T-helper 1 cell treated with Interleukin-12 subunit alpha and Interleukin-12 subunit beta and Interleukin-4 antibody, amounts not matched to agents 30 μg/mL and 1 μg/mL, for 36 hours (primary cell): Measurements from ENCODE around the gene P2RX1.

Experiments
- H3K27ac Mint-ChIP-seq: one replicate; pipeline ENCODE4 v1.8.0; 2021; ENCODE audit warnings: mild to moderate bottlenecking, mixed read lengths
- H3K27me3 Mint-ChIP-seq: one replicate; pipeline ENCODE4 v1.8.0; 2021; ENCODE audit warnings: low read depth, mixed read lengths
- H3K36me3 Mint-ChIP-seq: one replicate; pipeline ENCODE4 v1.8.0; 2021; ENCODE audit warnings: low read depth, mixed read lengths
- H3K4me1 Mint-ChIP-seq: one replicate; pipeline ENCODE4 v1.8.0; 2021; ENCODE audit warnings: low read depth, mixed read lengths
- H3K4me3 Mint-ChIP-seq: one replicate; pipeline ENCODE4 v1.8.0; 2021; ENCODE audit warnings: mild to moderate bottlenecking, moderate library complexity, mixed read lengths
- H3K9me3 Mint-ChIP-seq: one replicate; pipeline ENCODE4 v1.8.0; 2021; ENCODE audit warnings: mixed read lengths

P2RX1 gene

DNA sequence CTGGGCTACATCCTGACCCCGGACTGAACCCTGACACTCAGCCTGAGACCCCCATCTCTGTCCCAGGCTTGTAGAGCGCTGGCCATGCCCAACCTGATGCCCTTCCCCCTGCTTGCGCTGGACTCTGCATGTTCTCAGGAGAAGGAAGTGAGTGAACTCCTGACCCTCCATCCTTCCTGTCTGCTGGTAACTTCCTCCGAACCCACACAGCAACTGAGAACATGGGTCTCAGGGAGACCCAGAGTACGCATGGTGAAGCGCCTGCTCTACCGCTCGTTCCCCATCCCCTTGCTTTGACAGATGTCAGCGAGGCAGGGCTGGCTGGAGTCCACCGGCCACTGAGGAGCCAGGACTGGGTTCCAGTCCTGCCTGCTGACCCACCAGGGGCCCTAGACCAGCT, 29.5 kb downstream of the P2RX1 start:
- Mint-ChIP-seq H3K4me1 (peaks cover 22% of the 10 kb centered on the region), H3K27ac (peak overlapping the region; percentile 63), H3K9me3 (no peaks in the 10 kb centered on the region), H3K27me3 (peaks cover 8% of the 10 kb centered on the region), H3K4me3 (peak overlapping the region; percentile 45), H3K36me3 (peaks cover 2% of the 10 kb centered on the region)

DNA sequence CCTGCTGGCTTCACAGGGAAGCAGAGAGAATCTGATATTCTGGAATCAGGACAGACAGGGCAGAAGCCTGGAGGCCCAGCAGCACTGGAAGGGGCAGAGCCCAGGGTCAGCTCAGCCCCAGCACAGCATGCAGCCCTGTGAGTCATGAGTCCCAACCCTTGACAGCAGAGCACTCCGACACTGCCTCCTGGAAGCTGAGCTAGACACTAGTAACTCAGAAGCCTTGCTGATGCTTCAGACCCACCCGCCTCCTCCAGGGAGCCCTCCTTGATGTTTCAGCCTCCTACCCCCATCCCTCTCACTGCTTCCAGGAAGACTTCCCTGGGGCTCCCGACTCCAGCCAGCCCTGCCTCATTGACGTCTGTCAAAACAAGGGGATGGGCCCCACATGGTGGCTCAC, 30.3 kb downstream of the P2RX1 start:
- H3K4me1 Mint-ChIP-seq = peaks cover 15% of the 10 kb centered on the region
- H3K27me3 Mint-ChIP-seq = no peaks in the 10 kb centered on the region
- peak overlapping the region; percentile 63 for H3K27ac Mint-ChIP-seq
- no peaks in the 10 kb centered on the region for H3K9me3 Mint-ChIP-seq
- H3K4me3 Mint-ChIP-seq = no peak overlapping the region
- peaks cover 2% of the 10 kb centered on the region for H3K36me3 Mint-ChIP-seq

DNA sequence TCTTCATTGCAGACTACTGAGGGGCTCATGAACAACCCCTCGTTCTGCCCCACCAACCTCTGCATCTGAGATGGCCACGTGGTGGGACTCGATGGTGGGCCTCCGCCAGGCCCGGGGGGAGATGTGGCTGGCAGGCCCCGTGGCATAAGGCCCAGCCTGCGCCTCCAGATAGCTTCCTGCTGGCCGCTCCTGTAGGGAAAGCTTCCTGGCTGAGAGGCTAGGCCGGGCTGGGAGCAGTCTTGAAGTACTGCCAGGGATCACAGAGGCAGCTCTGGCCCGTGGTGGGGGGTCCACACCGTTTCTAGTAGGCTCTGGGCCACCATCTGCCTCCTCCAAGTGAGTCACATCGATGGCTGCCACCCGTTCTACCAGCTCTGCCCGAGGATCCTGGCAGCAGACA, 31.0 kb downstream of the P2RX1 start:
- Mint-ChIP-seq H3K27ac (no peak overlapping the region), H3K27me3 (no peaks in the 10 kb centered on the region), H3K9me3 (no peaks in the 10 kb centered on the region), H3K36me3 (peaks cover 2% of the 10 kb centered on the region), H3K4me3 (no peak overlapping the region), H3K4me1 (peaks cover 15% of the 10 kb centered on the region)

DNA sequence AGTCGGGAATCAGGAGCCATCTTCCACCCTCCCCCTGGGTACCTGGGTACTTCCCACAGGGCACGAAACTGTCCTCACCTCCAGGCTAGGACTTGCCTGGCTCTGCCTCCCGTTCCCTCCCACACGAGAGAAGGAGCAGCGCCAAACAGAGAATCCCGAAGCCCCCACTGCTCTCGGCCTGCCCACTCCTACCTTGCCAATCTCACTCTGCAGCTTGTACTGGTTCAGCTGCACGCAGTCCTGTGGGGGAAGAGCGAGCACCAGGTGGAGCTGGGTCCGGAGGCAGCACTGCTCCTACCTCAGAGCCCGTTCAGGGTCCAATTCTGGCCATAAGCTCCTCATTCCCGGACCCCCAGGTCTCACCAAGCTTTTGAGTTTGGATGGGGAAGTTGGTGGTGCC, 32.1 kb downstream of the P2RX1 start:
- Mint-ChIP-seq H3K27ac (no peak overlapping the region), H3K9me3 (no peaks in the 10 kb centered on the region), H3K27me3 (no peaks in the 10 kb centered on the region), H3K4me1 (peaks cover 15% of the 10 kb centered on the region), H3K4me3 (no peak overlapping the region), H3K36me3 (peaks cover 2% of the 10 kb centered on the region)

DNA sequence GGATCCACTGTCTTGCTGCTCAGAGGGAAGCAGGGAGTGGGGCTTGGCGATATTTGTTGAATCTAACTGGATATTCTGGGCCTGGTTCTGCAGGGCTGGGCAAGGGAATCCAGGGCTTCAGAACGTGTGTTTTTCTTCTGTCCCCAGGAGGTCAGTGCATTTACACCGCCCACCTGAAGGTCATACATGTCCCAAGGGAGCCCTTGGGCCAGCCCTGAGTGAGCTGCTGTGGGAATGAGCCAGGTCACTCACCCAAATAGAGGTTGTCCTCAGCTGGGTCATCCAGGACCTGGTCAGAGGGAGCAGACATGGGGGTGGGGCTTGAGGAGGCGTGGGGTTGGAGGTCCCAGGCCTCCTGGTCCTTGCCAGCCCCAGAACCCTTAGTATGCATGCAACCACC, 34.0 kb downstream of the P2RX1 start:
- peaks cover 14% of the 10 kb centered on the region for H3K4me1 Mint-ChIP-seq
- peaks cover 2% of the 10 kb centered on the region for H3K36me3 Mint-ChIP-seq
- H3K27ac Mint-ChIP-seq = no peak overlapping the region
- H3K27me3 Mint-ChIP-seq = no peaks in the 10 kb centered on the region
- no peaks in the 10 kb centered on the region for H3K9me3 Mint-ChIP-seq
- no peak overlapping the region for H3K4me3 Mint-ChIP-seq

DNA sequence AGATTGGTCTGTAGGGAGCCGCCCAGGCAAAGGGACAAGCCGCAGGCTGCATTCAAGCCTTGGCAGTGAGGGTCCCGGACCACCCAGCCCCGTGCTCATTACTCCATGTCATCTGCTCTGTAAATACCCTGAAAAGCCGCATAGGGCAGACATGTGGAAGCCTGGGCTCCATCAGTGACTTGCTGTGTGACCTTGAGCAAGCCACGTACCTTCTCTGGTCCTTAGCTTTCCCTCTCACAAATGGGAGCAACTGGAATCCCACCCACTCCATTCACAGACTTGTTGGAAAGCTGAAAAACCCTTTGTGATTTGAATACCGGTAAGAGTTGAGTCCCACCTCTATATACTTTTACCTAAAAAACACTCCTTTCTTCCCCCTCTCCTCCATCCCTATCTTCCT, 35.3 kb downstream of the P2RX1 start:
- Mint-ChIP-seq H3K9me3 (no peaks in the 10 kb centered on the region), H3K4me1 (peaks cover under 1% of the 10 kb centered on the region), H3K27me3 (no peaks in the 10 kb centered on the region), H3K4me3 (no peak overlapping the region), H3K27ac (no peak overlapping the region), H3K36me3 (peaks cover 2% of the 10 kb centered on the region)

DNA sequence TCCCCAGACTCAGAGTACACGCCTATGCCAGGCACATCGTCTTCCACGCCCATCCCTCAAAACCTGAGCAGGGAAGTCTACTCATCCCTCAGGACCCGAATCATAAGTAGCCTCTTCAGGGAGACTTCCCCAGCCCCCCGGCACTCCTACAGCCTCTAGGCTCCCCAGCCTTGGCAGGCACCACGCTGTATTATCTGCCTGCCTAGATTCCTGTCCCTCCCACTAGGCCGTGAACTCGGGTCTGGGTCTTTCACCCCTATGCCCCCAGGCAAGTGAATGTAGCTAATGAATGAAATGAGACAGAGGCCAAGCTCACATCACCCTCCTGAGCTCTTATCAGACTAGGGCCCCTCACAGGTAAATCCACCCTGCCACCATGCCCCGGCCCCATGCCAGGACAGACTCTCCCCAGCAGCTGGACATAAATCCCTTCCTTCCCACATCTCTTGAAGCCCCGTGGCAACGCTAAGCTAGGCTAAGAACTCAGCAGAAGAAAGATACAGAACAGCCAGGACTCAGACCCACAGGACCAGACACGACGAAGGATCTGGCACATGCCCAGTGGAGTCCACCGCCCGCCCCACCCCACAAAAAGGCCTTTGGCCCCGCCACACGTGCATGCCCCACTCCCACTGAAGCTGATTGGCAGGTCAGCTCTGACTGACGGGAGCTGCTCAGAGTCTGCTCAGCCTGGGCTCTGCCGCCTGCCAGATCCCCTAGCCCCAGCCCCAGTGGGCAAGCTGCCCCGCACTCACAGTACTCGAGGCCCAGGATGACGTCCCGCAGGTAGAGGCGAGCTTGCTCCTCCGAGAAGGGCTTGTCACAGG, 36.5 kb downstream of the P2RX1 start:
- no peak overlapping the region for H3K27ac Mint-ChIP-seq
- H3K36me3 Mint-ChIP-seq = peaks cover 2% of the 10 kb centered on the region
- no peaks in the 10 kb centered on the region for H3K27me3 Mint-ChIP-seq
- H3K4me1 Mint-ChIP-seq = no peaks in the 10 kb centered on the region
- H3K4me3 Mint-ChIP-seq = no peak overlapping the region
- no peaks in the 10 kb centered on the region for H3K9me3 Mint-ChIP-seq

DNA sequence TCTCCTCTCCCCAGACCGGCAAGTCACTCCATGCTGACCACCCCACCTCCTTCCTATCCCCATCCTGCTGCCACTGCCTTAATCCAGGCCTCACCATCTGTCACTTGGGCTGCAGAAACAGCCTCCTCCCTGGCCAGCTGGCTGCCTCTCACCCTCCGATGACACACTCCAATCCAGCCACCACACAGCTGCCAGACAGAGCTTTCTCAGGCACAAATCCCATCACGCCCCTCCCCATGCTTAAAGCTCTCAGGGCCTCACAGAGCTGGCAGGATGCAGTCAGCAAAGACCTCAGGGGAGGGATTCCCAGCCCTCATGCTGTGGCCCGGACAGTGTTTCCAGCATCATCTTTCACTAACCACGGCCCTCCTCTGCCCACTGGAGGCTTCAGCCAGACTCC, 37.1 kb downstream of the P2RX1 start:
- no peak overlapping the region for H3K4me3 Mint-ChIP-seq
- H3K27ac Mint-ChIP-seq = no peak overlapping the region
- H3K27me3 Mint-ChIP-seq = no peaks in the 10 kb centered on the region
- H3K9me3 Mint-ChIP-seq = no peaks in the 10 kb centered on the region
- H3K4me1 Mint-ChIP-seq = no peaks in the 10 kb centered on the region
- H3K36me3 Mint-ChIP-seq = peaks cover 2% of the 10 kb centered on the region

DNA sequence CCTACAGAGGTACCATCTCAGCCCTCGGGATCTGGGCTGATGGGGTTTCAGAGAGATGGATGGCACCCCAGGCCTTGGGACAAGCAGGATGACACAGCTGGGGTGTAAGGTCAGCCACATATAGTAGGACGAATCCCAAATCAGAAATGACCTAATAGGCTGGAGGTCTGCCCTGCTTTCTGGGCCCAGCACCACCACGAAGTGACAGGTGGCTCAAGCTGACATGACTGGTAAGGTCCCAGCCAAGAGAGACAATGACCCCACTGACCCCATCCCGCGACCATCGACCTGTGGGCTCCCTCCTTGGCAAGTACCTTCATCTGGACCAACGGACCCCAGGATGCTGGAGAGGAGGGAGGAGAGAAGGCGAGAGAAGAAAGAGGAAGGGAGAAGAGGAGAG, 39.0 kb downstream of the P2RX1 start:
- H3K4me3 Mint-ChIP-seq = no peak overlapping the region
- H3K36me3 Mint-ChIP-seq = peaks cover 1% of the 10 kb centered on the region
- no peaks in the 10 kb centered on the region for H3K4me1 Mint-ChIP-seq
- H3K9me3 Mint-ChIP-seq = no peaks in the 10 kb centered on the region
- no peaks in the 10 kb centered on the region for H3K27me3 Mint-ChIP-seq
- H3K27ac Mint-ChIP-seq = no peak overlapping the region

DNA sequence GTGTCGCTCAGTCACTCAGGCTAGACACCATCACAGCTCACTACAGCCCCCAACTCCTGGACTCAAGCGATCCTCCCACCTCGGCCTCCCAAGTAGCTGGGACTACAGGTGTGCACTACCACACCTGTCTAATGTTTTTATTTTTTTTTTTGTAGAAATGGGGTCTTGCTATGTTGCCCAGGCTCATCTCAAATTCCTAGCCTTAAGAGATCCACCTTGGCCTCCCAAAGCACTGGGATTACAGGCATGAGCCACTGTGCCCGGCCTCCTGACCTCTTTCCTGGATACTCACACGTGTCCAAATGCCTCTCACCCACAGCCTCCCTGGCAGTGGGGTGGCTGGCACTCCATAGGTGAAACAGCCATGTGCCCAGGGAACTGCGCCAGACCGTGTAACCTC, 40.9 kb downstream of the P2RX1 start:
- Mint-ChIP-seq H3K27me3 (no peaks in the 10 kb centered on the region), H3K9me3 (no peaks in the 10 kb centered on the region), H3K36me3 (peaks cover 1% of the 10 kb centered on the region), H3K4me1 (peaks cover 4% of the 10 kb centered on the region), H3K4me3 (no peak overlapping the region), H3K27ac (no peak overlapping the region)

DNA sequence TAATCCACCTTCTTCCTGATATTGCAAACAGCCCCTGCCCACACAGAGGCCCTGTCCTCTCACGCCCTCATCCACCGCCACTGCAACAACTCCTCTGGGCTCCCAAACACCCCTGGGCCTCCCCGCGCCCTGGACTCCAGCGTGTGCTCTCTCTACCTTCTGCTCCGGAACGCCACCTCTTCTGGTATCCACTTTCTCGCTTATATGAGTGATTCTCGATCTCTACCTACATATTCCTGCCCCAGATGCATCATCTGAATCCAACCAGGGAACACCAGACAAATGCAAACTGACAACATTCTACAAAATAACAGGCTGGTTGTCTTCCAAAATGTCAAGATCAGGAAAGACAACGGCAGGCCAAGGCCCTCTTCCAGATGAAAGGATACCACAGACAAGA, 42.4 kb downstream of the P2RX1 start:
- Mint-ChIP-seq H3K4me1 (peaks cover 4% of the 10 kb centered on the region), H3K27me3 (no peaks in the 10 kb centered on the region), H3K9me3 (no peaks in the 10 kb centered on the region), H3K27ac (no peak overlapping the region), H3K4me3 (no peak overlapping the region), H3K36me3 (peaks cover 1% of the 10 kb centered on the region)

DNA sequence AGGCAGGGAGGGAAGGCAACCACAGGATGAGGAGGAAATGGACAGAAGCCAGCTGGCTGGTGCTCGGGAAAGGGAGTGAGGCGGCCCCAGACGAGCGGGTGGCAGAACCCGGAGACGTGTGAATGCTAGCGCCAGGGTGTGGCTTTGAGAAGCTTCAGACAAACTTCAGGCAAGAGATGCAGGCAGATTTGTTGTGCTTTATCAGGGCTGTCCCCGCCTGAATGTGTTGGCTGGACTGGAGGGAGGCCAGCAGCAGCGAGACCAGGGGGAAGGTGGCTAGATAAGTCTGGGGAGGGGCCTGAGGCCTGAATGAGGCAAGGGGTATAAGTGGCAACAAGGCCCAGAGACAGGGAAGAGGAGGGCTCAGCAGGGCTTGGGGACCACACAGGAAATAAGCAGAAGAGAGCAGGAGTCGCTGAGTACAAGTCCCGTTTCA, 45.4 kb downstream of the P2RX1 start:
- H3K4me3 Mint-ChIP-seq = peak overlapping the region; percentile 64
- H3K27ac Mint-ChIP-seq = peak overlapping the region; percentile 92
- H3K9me3 Mint-ChIP-seq = no peaks in the 10 kb centered on the region
- H3K4me1 Mint-ChIP-seq = peaks cover 4% of the 10 kb centered on the region
- no peaks in the 10 kb centered on the region for H3K27me3 Mint-ChIP-seq
- H3K36me3 Mint-ChIP-seq = peaks cover 1% of the 10 kb centered on the region

DNA sequence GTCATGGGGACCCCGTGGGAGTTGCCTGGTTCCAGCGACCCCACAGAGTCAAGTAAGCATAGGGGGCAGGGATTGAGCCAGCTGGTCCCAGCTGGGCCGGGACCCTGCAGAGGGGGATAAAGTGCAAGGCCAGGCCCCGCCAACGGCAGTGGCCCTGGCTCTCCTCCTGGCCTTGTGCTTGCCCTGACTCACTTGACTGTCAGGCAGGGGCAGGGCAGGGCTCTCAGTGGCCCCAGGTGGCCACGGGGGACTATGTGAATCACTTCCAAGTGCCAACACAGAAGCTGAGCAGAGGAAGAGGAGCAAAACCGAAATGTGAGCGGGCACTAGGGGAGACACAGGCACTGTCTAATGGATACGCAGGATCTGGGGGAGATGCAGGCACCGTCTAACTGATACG, 48.7 kb downstream of the P2RX1 start:
- H3K4me1 Mint-ChIP-seq = peaks cover 4% of the 10 kb centered on the region
- no peaks in the 10 kb centered on the region for H3K36me3 Mint-ChIP-seq
- H3K27me3 Mint-ChIP-seq = no peaks in the 10 kb centered on the region
- H3K9me3 Mint-ChIP-seq = no peaks in the 10 kb centered on the region
- H3K4me3 Mint-ChIP-seq = no peak overlapping the region
- no peak overlapping the region for H3K27ac Mint-ChIP-seq

DNA sequence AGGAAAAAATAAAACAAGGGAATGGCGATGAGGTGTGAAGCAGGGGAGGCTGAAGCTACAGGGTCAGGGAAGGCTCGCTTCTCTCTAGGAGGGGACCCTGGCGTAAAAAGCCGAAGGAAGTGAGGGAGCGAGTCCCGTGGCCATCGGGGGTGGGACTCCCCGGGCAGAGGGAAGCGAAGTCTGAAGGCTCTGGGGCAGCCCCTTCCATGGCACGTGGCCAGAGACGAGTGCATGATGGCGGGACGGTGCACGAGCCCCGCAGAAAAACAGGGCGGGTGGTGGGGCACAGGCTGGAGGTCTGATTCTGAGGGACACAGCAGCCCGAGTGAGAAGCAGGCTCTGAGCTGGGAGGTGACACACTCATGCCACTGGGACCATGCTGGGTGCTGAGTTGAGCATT, 49.2 kb downstream of the P2RX1 start:
- no peaks in the 10 kb centered on the region for H3K36me3 Mint-ChIP-seq
- no peak overlapping the region for H3K27ac Mint-ChIP-seq

DNA sequence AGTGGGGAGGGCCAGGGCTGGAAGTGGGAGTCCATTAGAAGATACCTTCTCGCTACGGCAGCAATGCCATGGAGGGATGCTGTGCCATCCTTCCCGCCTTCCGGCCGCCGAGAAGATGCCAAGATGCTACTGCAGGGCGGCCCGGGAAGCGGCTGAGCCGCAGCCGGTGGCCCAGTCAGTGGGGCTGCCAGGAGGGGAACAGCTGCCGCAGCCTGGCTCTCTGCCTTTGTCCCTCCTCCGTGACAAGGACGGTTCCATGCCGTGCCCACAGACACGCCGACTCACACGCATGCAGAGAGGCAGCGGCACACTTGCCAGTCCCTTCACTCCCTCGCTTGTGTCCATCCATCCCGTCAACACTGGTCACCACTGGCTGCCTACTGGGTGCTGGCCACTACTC, 50.0 kb downstream of the P2RX1 start:
- no peaks in the 10 kb centered on the region for H3K9me3 Mint-ChIP-seq
- H3K27me3 Mint-ChIP-seq = no peaks in the 10 kb centered on the region
- H3K36me3 Mint-ChIP-seq = no peaks in the 10 kb centered on the region
- peaks cover 4% of the 10 kb centered on the region for H3K4me1 Mint-ChIP-seq
- no peak overlapping the region for H3K4me3 Mint-ChIP-seq
- no peak overlapping the region for H3K27ac Mint-ChIP-seq

More for the DNA sequence above, 49.2 kb downstream of the P2RX1 start:
- H3K27me3 Mint-ChIP-seq = no peaks in the 10 kb centered on the region
- no peaks in the 10 kb centered on the region for H3K9me3 Mint-ChIP-seq
- peaks cover 4% of the 10 kb centered on the region for H3K4me1 Mint-ChIP-seq
- no peak overlapping the region for H3K4me3 Mint-ChIP-seq
